Measurements from ENCODE around the gene NAPA.

GRCh38 chr19:47514151-47514868 lies 553 bp downstream of the NAPA start:
- TF ChIP-seq POLR2A (IDR thresholded peaks at IDR 0.05; ENCODE audit: low read depth, low read length): no peak
- no peak for TF ChIP-seq TAF1 (IDR thresholded peaks at IDR 0.05; ENCODE audit: low read depth, low read length)
